Measurements from ENCODE around the gene LRIG1.

LRIG1 gene

GRCh38 chr3:66500576-66501482 is at the start of gene LRIG1:
LRIG1 (minus strand) TSS chr3:66501022; CDS start chr3:66500407, 615 bp downstream.
- no peak for FAIRE-seq

DNA sequence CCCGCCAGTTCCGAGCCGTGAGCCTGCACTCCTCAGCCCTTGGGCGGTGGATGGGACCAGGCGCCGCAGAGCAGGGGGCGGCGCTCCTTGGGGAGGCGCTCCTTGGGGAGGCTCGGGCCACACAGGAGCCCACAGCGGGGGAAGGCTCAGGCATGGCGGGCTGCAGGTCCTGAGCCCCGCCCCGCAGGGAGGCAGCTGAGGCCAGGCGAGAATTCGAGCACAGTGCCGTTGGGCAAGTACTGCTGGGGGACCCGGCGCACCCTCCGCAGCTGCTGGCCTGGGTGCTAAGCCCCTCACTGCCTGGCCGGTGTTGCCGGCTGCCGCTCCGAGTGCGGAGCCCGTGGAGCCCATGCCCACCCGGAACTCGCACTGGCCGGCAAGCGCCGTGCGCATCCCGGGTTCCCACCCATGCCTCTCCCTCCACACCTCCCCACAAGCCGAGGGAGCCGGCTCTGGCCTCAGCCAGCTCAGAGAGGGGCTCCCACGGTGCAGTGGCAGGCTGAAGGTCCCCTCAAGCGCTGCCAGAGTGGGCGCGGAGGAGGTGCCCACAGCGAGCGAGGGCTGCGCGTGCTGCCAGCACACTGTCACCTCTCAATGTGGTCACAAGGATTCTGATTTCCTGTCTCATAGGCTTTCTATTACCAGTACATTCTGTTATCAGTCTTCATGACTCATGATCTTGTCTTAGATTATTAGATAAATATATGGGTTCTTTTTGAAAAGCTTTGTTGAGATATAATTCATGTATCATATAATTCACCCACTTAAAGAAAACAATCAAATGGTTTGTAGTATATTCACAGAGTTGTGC is 44.0 kb upstream of the LRIG1 start:
- FAIRE-seq: no peak

GRCh38 chr3:66542153-66542552 is 41.3 kb upstream of the LRIG1 start:
- FAIRE-seq: no peak

- FAIRE-seq: no peak
Measured at GRCh38 chr3:66539466-66539989, 38.7 kb upstream of the LRIG1 start.

DNA sequence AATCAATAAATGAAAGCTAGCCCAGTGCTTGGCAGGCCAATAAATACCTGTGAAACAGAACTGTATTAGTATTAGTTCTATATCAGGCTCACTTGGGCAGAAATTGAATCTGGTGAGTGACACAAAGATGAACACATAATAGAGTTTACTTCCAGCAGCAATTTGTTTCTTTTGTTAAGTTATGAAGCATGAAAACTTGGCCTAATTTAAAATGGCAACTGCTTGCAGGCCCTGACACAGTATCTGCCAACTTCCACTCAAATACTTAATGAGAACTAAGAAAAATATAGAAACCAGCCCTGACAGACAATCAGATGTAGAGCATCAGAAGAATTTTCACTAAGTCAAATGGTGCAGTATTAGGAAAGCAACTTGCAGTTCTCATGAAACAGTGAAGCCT is 37.6 kb upstream of the LRIG1 start:
- no peak for FAIRE-seq

DNA sequence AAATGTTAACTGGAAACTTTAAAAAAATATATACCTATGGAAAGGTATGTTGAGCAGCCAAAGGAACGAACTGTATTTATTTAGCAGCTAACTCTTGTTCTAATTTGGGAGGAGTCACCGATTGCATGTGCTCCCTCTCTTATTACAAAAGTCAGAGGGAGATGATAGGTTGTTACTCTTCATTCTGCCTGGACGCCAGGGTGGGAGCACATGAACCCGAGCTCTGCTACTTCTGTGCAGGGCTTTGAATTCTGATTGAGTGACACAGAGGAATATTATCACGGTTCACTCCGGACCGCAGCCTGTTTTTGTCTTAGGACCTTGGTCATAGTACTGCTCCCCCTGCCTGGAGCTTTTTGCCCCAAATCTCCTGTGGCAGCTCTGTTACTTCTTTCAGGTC is 36.9 kb upstream of the LRIG1 start:
- no peak for FAIRE-seq

DNA sequence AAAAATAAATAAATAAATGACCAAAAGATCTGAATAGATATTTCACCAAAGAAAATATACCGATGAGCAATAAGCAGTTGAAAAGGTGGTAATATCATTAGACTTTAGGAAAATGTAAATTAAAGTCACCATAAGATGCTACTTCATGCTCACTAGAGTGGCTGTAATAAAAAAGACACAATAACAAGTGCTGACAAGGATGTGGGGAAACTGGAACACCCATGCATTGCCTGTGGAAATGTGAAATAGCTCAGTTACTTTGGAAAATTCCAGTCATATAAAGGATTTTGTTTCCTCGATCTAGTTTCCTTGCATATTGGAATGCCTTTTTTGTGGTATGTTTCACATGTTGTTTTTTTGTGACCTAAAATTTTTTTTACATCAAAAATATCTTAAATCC is 36.0 kb upstream of the LRIG1 start:
- no peak for FAIRE-seq

GRCh38 chr3:66534304-66534845 is 33.6 kb upstream of the LRIG1 start:
- no peak for FAIRE-seq

- FAIRE-seq: no peak
Measured at GRCh38 chr3:66532613-66533012, 31.8 kb upstream of the LRIG1 start.

DNA sequence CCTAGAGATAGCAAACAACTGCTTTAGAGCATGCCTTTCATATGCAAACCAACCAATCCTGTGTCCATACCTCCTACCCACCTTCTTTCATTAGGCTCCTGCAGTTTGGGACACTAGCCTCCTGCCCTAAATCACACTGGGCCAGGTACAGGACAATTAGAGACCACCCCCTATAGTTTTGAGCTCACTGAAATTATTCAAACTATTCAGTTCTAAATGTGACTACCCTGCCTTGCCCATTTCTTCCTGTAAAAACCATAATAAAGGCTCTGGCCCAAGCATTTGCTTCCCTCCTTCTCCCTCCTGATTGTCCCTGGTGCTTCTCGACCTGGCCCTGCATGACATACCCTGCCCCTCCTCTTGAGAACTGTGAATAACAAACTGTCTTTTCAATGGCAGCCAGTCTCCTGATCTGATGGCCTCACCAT is 31.4 kb upstream of the LRIG1 start:
- no peak for FAIRE-seq

- FAIRE-seq: no peak
Measured at GRCh38 chr3:66531256-66531655, 30.4 kb upstream of the LRIG1 start.

- no peak for FAIRE-seq
Measured at GRCh38 chr3:66527246-66527645, 26.4 kb upstream of the LRIG1 start.

GRCh38 chr3:66525771-66526170 is 24.9 kb upstream of the LRIG1 start:
- FAIRE-seq: no peak

DNA sequence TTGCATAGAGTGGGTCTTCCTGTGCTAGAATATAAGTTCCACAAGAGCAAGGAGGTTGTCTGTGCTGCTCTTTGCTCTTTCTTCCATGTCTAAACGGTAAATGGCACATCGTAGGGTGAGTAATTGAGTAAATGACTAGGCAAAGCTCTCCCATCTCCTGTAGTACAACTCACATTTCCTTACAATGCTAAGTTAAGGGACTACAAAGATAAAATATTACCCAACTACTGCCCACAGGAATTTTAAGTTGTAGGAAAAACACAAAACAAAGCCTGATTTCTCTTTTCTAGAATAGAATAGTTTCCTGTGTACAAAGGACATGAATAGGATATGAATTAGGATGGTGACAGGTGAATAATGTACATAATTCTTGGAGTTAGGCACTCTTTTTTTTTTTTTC is 19.9 kb upstream of the LRIG1 start:
- FAIRE-seq: no peak

- no peak for FAIRE-seq
Measured at GRCh38 chr3:66518644-66519043, 17.8 kb upstream of the LRIG1 start.

- no peak for FAIRE-seq
Measured at GRCh38 chr3:66518126-66518525, 17.3 kb upstream of the LRIG1 start.

GRCh38 chr3:66517241-66517640 is 16.4 kb upstream of the LRIG1 start:
- FAIRE-seq: no peak

GRCh38 chr3:66508461-66508860 is 7.6 kb upstream of the LRIG1 start:
- no peak for FAIRE-seq

DNA sequence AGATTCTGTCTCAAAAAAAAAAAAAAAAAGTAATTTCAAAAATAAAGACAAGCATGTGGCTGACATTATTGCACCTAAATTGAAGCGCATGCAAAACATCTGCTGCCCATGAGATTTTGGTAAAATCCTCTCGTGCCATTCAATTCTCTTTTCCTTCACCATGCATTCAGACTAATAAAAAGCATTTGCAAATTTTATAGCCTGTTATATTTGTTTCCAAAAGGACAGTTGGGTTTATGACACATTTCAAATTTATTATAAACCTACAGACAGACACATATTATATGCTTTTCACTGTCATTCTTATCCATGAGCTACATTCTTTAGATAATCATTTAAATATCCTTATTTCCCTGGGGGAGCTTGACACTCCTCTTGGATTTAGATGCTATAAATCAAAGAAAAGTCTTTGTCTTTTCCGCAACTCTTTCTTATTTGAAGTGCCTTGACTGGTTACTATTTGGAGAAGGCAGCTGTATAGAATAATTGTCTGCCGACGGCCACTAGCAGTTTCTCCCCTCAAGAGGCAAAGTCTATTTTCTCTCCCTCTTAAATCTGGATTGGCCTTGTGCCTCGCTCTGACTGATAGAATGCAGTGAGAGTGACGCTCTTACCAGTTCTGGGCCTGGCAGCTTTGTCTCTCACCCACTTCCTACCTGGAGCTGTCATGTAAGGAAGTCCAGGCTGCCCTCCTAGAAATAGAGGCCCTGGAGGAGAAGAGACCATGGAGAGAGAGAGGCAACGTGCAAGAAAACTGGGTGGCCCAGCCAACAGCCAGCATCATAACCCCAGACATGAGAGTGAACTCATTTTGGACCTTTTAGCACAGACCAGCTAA is 6.8 kb upstream of the LRIG1 start:
- FAIRE-seq: no peak

- FAIRE-seq: no peak
Measured at GRCh38 chr3:66506154-66506553, 5.3 kb upstream of the LRIG1 start.

GRCh38 chr3:66504850-66505641 is 4.2 kb upstream of the LRIG1 start:
- FAIRE-seq: no peak

GRCh38 chr3:66502981-66503380 is 2.2 kb upstream of the LRIG1 start:
- no peak for FAIRE-seq
